ENCODE measurements around the gene KCTD11. TPM values are rescaled to one million over a fixed set of nuclear protein-coding genes. Genes with fewer than 3 reads are reported as not detected.

KCTD11 gene
- total RNA-seq, 1 experiment from 2014 or later: 5.0 TPM

- Histone ChIP-seq H3K36me3 (peaks cover 16% of the 10 kb centered on the region), H3K27me3 (no peaks in the 10 kb centered on the region), H3K4me3 (no peak overlapping the region), H3K9me3 (no peaks in the 10 kb centered on the region)
- no peak for DNase-seq
Measured at GRCh38 chr17:7317161-7317803, 34.7 kb upstream of the KCTD11 start.

DNA sequence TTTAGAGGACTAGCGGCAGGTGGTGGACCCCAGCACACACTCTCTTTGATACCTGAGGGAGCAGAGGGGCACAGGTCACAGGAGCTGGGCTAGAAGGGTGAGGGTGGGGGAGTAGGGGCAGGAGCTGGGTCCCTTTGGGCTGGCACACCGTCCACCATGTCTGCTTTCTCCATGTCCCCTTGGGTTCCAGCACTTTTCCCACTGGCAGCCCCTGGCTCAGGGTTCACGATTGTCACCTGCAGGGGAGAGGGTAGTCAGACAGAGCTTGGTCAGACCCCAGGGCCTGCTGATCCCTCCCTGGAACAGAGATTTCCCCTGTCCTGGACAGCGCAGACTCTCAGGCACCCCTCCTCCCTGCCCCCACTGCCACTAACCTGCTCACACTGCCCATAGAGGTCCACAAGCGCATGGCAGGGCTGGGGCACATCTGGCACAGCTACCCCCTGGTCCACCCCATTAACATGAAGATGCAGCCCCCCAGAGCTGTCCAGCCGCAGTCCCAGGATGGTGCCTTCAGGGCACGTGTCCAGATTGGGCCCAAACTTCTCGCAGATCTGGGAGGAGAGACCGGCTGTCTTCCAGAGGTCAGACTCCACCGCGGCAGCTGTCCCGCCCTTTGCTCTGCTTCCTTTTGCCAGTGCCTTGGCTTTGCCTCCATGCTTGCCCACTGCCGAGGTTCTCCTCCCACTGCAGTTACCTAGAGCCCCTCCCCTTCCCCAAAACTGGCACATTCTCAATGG, 33.7 kb upstream of the KCTD11 start:
- H3K9me3 ChIP-seq: no peaks in the 10 kb centered on the region
- H3K27me3 ChIP-seq: no peaks in the 10 kb centered on the region
- no peak for DNase-seq
- no peak overlapping the region for H3K4me3 ChIP-seq
- peaks cover 6% of the 10 kb centered on the region for H3K36me3 ChIP-seq

DNA sequence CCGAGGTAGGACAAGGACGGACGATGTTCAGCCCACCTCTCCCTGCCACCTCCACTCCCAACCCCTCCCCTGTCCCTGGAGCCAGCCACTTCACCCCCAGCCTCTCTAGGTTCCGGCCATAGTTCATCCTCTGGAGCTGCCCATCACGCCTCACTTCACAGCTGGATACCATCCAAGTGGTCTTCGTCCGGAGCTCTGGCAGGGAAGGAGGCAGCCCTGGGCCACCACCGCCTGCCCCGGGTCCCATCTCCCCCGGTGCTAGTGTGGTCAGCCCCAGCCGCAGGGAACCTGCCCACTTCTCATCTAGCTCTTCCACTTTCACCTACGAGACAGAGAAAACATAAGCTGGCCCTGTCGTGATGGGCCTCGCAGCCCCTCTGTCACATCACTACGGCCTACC, 30.5 kb upstream of the KCTD11 start:
- no peaks in the 10 kb centered on the region for H3K9me3 ChIP-seq
- no peaks in the 10 kb centered on the region for H3K27me3 ChIP-seq
- no peak overlapping the region for H3K4me3 ChIP-seq
- H3K36me3 ChIP-seq: peaks cover 2% of the 10 kb centered on the region
- DNase-seq: no peak

GRCh38 chr17:7322520-7323194, 29.3 kb upstream of the KCTD11 start:
- Histone ChIP-seq H3K27me3 (no peaks in the 10 kb centered on the region), H3K36me3 (peaks cover 2% of the 10 kb centered on the region), H3K9me3 (no peaks in the 10 kb centered on the region), H3K4me3 (no peak overlapping the region)
- DNase-seq: no peak

DNA sequence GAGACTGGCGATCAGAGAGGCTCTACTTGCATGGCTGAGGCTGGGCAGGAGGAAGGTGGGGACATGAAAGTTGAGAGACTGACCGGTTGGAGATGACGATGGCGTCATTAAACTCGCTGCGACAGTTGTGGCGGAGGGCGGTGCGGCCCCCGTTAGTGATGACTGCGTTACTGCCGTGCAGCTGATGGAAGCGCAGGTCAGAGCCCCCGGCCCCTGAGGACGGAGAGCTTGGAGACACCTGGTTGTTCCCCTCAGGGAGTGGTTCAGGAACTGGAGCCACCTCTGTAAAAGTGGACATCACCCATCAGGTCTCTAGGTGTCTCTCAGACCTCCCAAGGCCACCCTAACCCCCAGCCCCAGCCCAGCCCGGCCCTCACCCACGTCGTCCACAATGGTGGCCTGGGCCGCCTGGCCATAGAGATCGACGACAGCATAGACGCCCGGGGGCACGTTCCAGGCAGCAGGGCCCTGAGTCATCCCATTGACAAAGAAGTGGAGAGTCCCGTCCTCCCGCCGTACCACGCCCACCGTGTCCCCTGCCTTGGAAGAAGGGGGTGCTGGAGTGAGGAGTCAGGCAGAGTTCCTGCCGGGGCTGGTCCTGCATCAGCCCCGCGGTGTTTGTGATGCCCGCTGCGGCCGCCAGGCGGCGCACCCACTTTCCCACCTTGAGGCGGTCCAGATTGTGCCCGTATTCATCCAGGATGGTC, 28.1 kb upstream of the KCTD11 start:
- DNase-seq: no peak
- Histone ChIP-seq H3K9me3 (no peaks in the 10 kb centered on the region), H3K36me3 (peaks cover 2% of the 10 kb centered on the region), H3K27me3 (no peaks in the 10 kb centered on the region), H3K4me3 (no peak overlapping the region)

DNA sequence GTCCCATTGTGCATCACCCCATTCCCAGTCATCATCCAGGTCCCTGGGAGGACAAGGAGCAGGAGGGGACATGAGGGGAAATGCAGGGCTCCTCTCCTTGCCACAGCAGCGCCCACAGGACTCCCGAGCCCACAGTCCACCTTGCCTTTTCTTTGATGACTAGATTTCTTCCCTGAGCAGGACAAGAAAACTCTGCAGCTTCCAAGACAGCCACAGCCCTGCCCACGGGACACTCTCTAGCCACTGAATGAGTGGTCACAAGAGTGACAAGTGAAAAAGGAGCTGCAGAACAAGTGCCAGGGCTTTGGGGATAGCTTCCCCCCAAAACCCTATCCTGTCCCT, 27.6 kb upstream of the KCTD11 start:
- no peak for DNase-seq
- Histone ChIP-seq H3K36me3 (peaks cover 2% of the 10 kb centered on the region; the same call in 1 of the 2 replicates), H3K9me3 (no peaks in the 10 kb centered on the region), H3K4me3 (no peak overlapping the region), H3K27me3 (no peaks in the 10 kb centered on the region)

DNA sequence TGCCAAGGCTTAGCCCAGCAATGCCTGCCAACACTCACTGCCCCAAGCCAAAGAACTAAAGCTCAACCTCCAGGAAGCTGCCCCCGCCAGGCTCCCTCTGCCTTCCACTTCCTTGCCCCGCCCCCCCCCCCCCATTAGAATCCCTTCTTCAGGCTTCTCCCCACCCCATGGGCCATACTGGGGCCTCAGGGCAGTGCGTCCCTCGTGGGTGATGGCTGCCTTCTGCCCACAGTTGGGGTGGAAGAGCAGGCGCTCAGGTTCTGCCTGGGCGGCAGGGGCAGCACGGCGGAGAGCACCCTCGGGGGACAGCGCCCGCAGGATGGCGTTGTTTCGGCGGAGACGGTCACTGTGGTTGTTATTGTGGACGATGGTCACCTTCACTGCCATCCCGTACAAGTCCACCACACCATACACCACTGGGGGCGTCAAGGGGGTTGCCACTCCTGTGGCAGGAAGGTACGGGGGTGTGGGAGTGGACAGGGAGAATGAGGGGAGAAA, 26.9 kb upstream of the KCTD11 start:
- Histone ChIP-seq H3K36me3 (peaks cover 2% of the 10 kb centered on the region; the same call in 1 of the 2 replicates), H3K27me3 (no peaks in the 10 kb centered on the region), H3K9me3 (no peaks in the 10 kb centered on the region), H3K4me3 (no peak overlapping the region)
- DNase-seq: no peak

DNA sequence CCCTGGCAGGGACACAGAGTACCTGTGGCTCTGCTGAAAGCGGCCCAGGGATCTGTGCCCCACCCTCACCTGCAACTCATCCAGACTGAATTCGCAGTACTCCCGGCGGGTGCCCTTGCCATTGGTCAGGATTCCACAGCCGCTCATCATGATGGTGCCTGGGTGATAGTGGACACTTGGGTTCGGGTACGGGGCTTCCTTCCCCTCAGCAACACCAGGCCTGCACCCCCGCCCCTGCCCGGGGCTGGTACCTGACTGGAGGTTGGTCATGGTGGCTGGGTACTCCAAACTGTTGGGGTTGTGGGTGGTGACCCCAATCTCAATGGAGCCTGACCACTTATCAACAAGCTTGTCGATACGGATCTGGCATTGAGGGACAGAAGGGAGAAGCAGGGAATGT, 25.8 kb upstream of the KCTD11 start:
- DNase-seq: no peak

DNA sequence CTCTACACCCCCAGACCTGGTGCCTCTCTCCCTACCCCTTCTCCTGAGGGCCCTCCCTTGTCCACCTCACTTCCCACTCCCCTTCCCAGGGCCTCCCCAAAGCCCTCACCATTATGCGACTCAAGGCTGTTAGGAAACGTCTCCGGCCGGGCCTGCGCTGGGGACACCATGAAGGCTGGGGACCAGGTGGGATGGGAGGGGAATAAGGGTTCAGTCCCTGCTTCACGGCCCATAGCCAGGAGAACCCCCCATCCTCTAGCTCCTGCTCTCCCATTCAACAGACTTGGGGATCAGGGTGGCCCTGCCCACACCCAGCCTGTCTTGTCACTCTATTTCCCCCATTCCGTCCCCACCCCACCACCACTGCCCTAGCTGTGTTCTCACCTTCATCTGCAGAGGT, 24.9 kb upstream of the KCTD11 start:
- no peaks in the 10 kb centered on the region for H3K36me3 ChIP-seq
- H3K4me3 ChIP-seq: no peak overlapping the region
- no peaks in the 10 kb centered on the region for H3K27me3 ChIP-seq
- DNase-seq: no peak
- H3K9me3 ChIP-seq: no peaks in the 10 kb centered on the region

More for the DNA sequence above, 25.8 kb upstream of the KCTD11 start:
- Histone ChIP-seq H3K4me3 (no peak overlapping the region), H3K36me3 (peaks cover 2% of the 10 kb centered on the region; the same call in 1 of the 2 replicates), H3K9me3 (no peaks in the 10 kb centered on the region), H3K27me3 (no peaks in the 10 kb centered on the region)

GRCh38 chr17:7327501-7327900, 24.5 kb upstream of the KCTD11 start:
- Histone ChIP-seq H3K27me3 (no peaks in the 10 kb centered on the region), H3K4me3 (no peak overlapping the region), H3K36me3 (no peaks in the 10 kb centered on the region), H3K9me3 (no peaks in the 10 kb centered on the region)
- DNase-seq: no peak

GRCh38 chr17:7328009-7328408, 24.0 kb upstream of the KCTD11 start:
- no peaks in the 10 kb centered on the region for H3K27me3 ChIP-seq
- DNase-seq: no peak
- H3K4me3 ChIP-seq: peak overlapping the region; percentile 76
- H3K36me3 ChIP-seq: no peaks in the 10 kb centered on the region
- no peaks in the 10 kb centered on the region for H3K9me3 ChIP-seq

- Histone ChIP-seq H3K36me3 (no peaks in the 10 kb centered on the region), H3K27me3 (no peaks in the 10 kb centered on the region), H3K4me3 (peak within 1 kb of the TSS; percentile 76), H3K9me3 (no peaks in the 10 kb centered on the region)
- DNase-seq: no peak
Measured at GRCh38 chr17:7328840-7329373, 23.1 kb upstream of the KCTD11 start, which contains the start of gene NEURL4. Gene NEURL4, minus strand, starts transcription at chr17:7329335. Its CDS starts 23 bp downstream, at chr17:7329312.

DNA sequence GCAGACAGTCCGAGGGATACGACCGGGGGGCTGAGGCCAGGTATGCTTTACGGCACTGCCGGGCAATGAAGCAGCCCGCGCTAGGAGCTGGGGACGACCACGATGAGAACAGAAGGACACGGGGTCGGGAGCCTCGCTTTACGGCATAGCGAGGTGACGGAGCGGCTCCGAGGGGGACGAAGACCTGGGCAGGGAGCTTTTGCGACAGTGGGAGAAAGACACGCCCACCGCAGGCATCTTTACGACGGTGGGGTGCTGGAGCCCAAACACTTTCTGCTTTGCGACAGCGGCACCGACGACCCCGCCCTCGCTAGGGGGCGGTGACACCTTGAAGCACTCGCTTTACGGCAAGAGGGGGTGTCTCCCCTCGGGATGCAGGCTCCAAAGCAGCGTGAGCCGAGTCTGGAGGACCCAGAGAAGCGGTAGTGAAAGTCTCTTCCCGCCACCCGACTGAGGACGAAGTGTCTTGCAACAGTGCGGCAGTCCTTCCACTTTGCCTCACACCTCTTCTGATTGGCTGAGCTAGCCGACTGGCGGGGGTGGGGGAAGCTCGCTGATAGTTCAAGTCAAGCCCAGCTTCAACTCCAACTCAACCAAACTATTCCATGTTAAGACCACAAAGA, 22.5 kb upstream of the KCTD11 start:
- H3K9me3 ChIP-seq: no peaks in the 10 kb centered on the region
- DNase-seq: peak; percentile 96
- H3K27me3 ChIP-seq: no peaks in the 10 kb centered on the region
- peak overlapping the region; percentile 76 for H3K4me3 ChIP-seq
- H3K36me3 ChIP-seq: no peaks in the 10 kb centered on the region

DNA sequence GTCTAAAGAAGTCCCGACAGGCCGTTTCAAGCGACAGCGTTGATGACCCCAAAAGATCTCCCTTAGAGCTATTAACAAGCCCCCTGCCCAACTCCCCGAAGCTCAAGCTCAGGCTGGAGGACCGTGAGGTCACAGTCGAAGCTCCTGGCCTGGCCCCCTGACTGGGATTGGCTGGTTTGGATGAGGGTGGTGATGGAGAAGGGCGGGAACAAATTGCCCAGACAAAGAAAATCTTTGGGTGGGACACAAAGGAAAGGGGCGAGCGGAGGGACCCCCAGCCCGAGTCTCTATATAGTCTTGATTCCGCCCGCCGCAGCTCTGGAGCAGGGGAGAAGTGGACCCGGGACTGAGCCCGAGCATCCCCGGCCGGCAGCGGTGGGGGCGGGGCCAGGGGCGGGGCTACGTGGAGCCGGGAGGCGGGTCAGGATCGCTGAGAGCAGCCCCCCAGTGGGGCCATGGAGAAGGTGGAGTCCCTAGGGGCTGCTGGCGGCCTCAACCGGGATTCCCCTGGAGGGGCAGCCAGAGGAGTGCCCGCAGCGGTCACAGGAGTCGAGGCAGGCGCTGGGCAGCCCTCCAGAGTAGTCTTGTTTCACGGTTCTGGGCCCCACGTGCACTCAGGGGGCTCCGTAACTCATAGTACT, 21.8 kb upstream of the KCTD11 start:
- H3K4me3 ChIP-seq: peak overlapping the region; percentile 76
- H3K9me3 ChIP-seq: no peaks in the 10 kb centered on the region
- H3K27me3 ChIP-seq: no peaks in the 10 kb centered on the region
- peak; percentile 78 for DNase-seq
- no peaks in the 10 kb centered on the region for H3K36me3 ChIP-seq

DNA sequence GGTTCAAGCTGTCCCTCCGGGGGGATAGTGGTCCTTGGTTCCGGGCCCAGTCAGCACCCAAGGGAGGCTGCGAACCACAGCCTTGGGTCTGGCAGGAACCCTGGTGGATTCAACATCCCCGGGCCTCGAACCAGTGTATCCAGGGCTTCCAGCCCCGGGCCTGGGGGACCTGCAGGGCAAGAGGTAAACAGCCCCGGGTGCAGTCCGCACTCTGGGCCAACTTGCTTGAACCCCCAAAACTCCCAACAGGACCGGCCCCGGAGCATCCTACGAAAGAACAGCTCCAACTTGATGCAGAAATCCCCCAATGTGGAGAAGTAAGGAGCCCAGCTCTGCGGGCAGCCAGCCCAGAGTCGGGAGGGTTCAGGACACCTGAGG, 21.3 kb upstream of the KCTD11 start:
- DNase-seq: no peak
- Histone ChIP-seq H3K4me3 (peak overlapping the region; percentile 76), H3K36me3 (no peaks in the 10 kb centered on the region), H3K9me3 (no peaks in the 10 kb centered on the region), H3K27me3 (no peaks in the 10 kb centered on the region)

DNA sequence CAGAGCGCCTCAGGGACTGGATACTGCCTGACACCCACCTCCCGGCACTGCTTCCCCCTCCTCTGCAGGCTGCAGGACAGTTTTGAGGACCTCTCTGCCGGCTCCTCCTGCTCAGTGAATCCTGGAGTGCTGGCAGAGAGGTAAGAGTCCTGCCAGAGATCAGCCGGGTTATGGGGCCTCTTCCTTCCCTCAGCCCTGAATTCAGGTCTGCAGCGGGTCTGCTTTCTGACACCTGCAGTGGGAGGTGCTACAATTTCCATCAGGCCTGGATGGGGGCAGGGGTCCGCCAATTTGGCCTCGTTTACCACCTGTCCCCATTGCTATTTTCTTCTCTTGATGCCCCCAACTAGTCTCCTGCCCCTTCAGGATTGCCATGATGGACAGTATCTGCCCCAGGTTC, 19.9 kb upstream of the KCTD11 start:
- H3K4me3 ChIP-seq: no peak overlapping the region
- no peak for DNase-seq
- H3K9me3 ChIP-seq: no peaks in the 10 kb centered on the region
- H3K27me3 ChIP-seq: no peaks in the 10 kb centered on the region
- H3K36me3 ChIP-seq: no peaks in the 10 kb centered on the region
